Astrocyte (in vitro differentiated cells and primary cell): ENCODE results near the gene KRI1. TPM values are rescaled to one million over a fixed set of nuclear protein-coding genes. Genes with fewer than 3 reads are reported as not detected.
A peak's percentile ranks its signal among the peaks of the same experiment; 100 is the strongest.
"Not testable (repeated sequence)": the region's sequence is repeated elsewhere in the genome, so short reads cannot be mapped to it uniquely, and the experiment has no call there.

Experiments used
- DNase-seq: peaks from one replicate; pipeline ENCODE4 v3.0.0-alpha.2; 2010; ENCODE audit warnings: low read depth
- FAIRE-seq: peaks from 2 replicates; lab custom pipeline; 2011; peaks lifted over from hg19 to GRCh38; lab: Jason Lieb, UNC
- H2AFZ ChIP-seq: 2 replicates; pipeline ENCODE4 v1.6.0; 2012; ENCODE audit warnings: low read depth, low read length, inconsistent platforms
- H3K27ac ChIP-seq: 2 replicates; pipeline ENCODE4 v1.5.1; 2011; ENCODE audit warnings: low read depth, low read length, inconsistent platforms
- H3K27me3 ChIP-seq: 2 replicates; pipeline ENCODE4 v1.6.0; 2011; ENCODE audit warnings: low read length, inconsistent platforms; ENCODE audit not compliant: insufficient read depth
- H3K36me3 ChIP-seq: 2 replicates; pipeline ENCODE4 v1.5.1; 2011; ENCODE audit warnings: low read length, inconsistent platforms; ENCODE audit not compliant: insufficient read depth
- H3K4me1 ChIP-seq: 2 replicates; pipeline ENCODE4 v1.5.1; 2011; ENCODE audit warnings: low read length, inconsistent platforms; ENCODE audit not compliant: insufficient read depth
- H3K4me2 ChIP-seq: 2 replicates; pipeline ENCODE4 v1.6.0; 2012; ENCODE audit warnings: low read length, inconsistent platforms
- H3K4me3 ChIP-seq: 2 replicates; pipeline ENCODE4 v1.5.1; 2011; ENCODE audit warnings: low read depth, mild to moderate bottlenecking, low read length, inconsistent platforms; ENCODE audit not compliant: insufficient read depth
- H3K79me2 ChIP-seq: 2 replicates; pipeline ENCODE4 v1.6.0; 2012; ENCODE audit warnings: mild to moderate bottlenecking, low read length, inconsistent platforms; ENCODE audit not compliant: insufficient read depth
- H3K9ac ChIP-seq: 2 replicates; pipeline ENCODE4 v1.6.0; 2012; ENCODE audit warnings: mild to moderate bottlenecking, low read length, inconsistent platforms
- H3K9me3 ChIP-seq: 2 replicates; pipeline ENCODE4 v1.5.1; 2012; ENCODE audit warnings: low read depth, mild to moderate bottlenecking, low read length, inconsistent platforms; ENCODE audit not compliant: insufficient read depth
- H4K20me1 ChIP-seq: 2 replicates; pipeline ENCODE4 v1.6.0; 2012; ENCODE audit warnings: low read length, inconsistent platforms; ENCODE audit not compliant: insufficient read depth
- H3K27ac Mint-ChIP-seq: one replicate; pipeline ENCODE4 v1.8.0; 2021; ENCODE audit warnings: mild to moderate bottlenecking, mixed read lengths; ENCODE audit not compliant: unreplicated experiment
- H3K27me3 Mint-ChIP-seq: one replicate; pipeline ENCODE4 v1.8.0; 2021; ENCODE audit warnings: low read depth, mixed read lengths; ENCODE audit not compliant: unreplicated experiment
- H3K36me3 Mint-ChIP-seq: one replicate; pipeline ENCODE4 v1.8.0; 2021; ENCODE audit warnings: low read depth, mixed read lengths; ENCODE audit not compliant: unreplicated experiment
- H3K4me1 Mint-ChIP-seq: one replicate; pipeline ENCODE4 v1.8.0; 2021; ENCODE audit warnings: low read depth, mixed read lengths; ENCODE audit not compliant: unreplicated experiment
- H3K4me3 Mint-ChIP-seq: one replicate; pipeline ENCODE4 v1.8.0; 2021; ENCODE audit warnings: mild to moderate bottlenecking, moderate library complexity, mixed read lengths; ENCODE audit not compliant: unreplicated experiment
- H3K9me3 Mint-ChIP-seq: one replicate; pipeline ENCODE4 v1.8.0; 2021; ENCODE audit warnings: mild to moderate bottlenecking, mixed read lengths; ENCODE audit not compliant: unreplicated experiment
- EZH2 ChIP-seq: IDR thresholded peaks from 2 replicates; pipeline ENCODE4 v1.6.1; 2012; ENCODE audit warnings: mild to moderate bottlenecking, low read length, inconsistent platforms; ENCODE audit not compliant: insufficient read depth
- total RNA-seq: library from RNA; stranded (reverse); gene quantifications from 2 replicates; pipeline ENCODE4 v1.2.1, GENCODE V29; 2021
- TF ChIP-seq, protein P1 (sequence below): IDR thresholded peaks from 2 replicates; pipeline ENCODE4 v1.5.1; 2011; ENCODE audit warnings: low read depth, mild to moderate bottlenecking, inconsistent platforms, low read length, moderate library complexity; ENCODE audit not compliant: insufficient read depth

Gene KRI1
- total RNA-seq, 1 donor from 2014 or later = 14.1 TPM

DNA sequence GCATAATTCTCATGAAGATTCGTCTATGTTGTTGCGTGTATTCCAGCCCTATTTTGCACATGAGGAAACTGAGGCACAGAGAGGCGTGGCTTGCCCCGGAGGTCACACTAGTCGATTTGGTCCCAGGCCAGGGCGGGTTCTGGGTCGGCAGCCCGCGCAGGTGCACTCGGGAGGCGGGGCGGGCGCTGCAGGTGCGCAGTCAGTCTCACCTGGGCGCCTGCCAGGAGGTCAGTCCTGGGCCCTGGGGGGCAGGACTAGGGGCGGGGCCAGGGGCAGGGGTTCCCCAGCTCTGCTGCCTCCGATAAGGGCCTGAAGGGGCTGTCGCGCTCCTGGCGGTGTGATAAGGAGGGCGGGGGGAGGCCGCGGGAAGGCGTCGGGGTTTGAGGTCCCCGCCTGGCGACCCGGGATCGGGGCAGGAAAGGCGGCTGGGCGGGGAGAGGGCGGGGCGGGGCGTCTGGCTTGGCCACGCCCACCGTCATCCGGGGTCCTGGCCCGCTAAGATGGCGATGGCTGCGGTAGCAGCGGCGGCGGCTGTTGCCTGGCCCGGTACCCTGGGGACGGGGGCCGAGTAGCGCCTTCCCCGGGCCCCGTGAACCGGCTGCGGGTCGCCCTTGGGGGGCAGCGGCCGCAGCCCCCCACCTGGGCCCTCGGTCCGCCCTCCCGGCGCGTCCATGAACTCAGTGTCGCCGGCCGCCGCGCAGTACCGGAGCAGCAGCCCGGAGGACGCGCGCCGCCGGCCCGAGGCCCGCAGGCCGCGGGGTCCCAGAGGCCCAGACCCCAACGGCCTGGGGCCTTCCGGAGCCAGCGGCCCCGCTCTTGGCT, 22.2 kb downstream of the KRI1 start, which contains the start of gene ATG4D:
Gene ATG4D, plus strand, starts transcription at position 485 of the 822 bp plus-strand sequence. Its CDS starts 187 bp downstream, at position 672.
- Histone ChIP-seq H3K27me3 (no peaks in the 10 kb centered on the region), H2AFZ (peak within 1 kb of the TSS; percentile 89), H3K9me3 (no peaks in the 10 kb centered on the region), H3K36me3 (no peaks in the 10 kb centered on the region), H4K20me1 (peaks cover 16% of the 10 kb centered on the region), H3K4me3 (peak within 1 kb of the TSS; percentile 88), H3K4me1 (peaks cover 6% of the 10 kb centered on the region), H3K4me2 (peak within 1 kb of the TSS; percentile 98), H3K79me2 (peaks cover 32% of the 10 kb centered on the region), H3K9ac (peak within 1 kb of the TSS; percentile 95), H3K27ac (peak within 1 kb of the TSS; percentile 61)
- H3K9me3 Mint-ChIP-seq = no peaks in the 10 kb centered on the region
- no peak for FAIRE-seq
- peaks cover 7% of the 10 kb centered on the region for H3K27me3 Mint-ChIP-seq
- H3K36me3 Mint-ChIP-seq = peaks cover 2% of the 10 kb centered on the region
- peak within 1 kb of the TSS; percentile 75 for H3K27ac Mint-ChIP-seq
- no peak for DNase-seq
- peak within 1 kb of the TSS; percentile 91 for H3K4me3 Mint-ChIP-seq
- TF ChIP-seq, protein P1, sequence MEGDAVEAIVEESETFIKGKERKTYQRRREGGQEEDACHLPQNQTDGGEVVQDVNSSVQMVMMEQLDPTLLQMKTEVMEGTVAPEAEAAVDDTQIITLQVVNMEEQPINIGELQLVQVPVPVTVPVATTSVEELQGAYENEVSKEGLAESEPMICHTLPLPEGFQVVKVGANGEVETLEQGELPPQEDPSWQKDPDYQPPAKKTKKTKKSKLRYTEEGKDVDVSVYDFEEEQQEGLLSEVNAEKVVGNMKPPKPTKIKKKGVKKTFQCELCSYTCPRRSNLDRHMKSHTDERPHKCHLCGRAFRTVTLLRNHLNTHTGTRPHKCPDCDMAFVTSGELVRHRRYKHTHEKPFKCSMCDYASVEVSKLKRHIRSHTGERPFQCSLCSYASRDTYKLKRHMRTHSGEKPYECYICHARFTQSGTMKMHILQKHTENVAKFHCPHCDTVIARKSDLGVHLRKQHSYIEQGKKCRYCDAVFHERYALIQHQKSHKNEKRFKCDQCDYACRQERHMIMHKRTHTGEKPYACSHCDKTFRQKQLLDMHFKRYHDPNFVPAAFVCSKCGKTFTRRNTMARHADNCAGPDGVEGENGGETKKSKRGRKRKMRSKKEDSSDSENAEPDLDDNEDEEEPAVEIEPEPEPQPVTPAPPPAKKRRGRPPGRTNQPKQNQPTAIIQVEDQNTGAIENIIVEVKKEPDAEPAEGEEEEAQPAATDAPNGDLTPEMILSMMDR = no peak
- TF ChIP-seq EZH2 = no peak
- no peaks in the 10 kb centered on the region for H3K4me1 Mint-ChIP-seq

DNA sequence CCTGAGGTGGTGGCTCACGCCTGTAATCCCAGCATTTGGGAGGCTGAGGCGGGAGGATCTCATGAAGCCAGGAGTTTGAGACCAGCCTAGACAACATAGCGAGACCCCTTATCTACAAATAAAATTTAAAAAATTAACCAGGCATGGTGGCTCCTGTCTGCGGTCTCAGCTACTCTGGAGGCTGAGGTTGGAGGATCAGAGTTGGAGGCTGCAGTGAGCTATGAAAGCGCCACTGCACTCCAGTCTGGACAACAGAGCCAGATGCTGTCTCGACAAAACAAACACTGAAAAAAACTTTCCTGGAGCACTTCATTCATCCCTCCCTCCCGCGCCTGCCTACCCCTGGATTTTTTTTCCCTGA, 22.8 kb downstream of the KRI1 start:
- no peak overlapping the region for H2AFZ ChIP-seq
- no peaks in the 10 kb centered on the region for H3K36me3 Mint-ChIP-seq
- peaks cover 6% of the 10 kb centered on the region for H3K4me1 ChIP-seq
- no peaks in the 10 kb centered on the region for H3K9me3 ChIP-seq
- no peak overlapping the region for H3K9ac ChIP-seq
- peaks cover 13% of the 10 kb centered on the region for H3K27me3 Mint-ChIP-seq
- TF ChIP-seq, protein P1 = no peak
- no peak for TF ChIP-seq EZH2
- DNase-seq (no peak), FAIRE-seq (no peak)
- H3K9me3 Mint-ChIP-seq = no peaks in the 10 kb centered on the region
- H3K36me3 ChIP-seq = no peaks in the 10 kb centered on the region
- peaks cover 28% of the 10 kb centered on the region for H3K79me2 ChIP-seq
- H3K4me1 Mint-ChIP-seq = no peaks in the 10 kb centered on the region
- peaks cover 12% of the 10 kb centered on the region for H4K20me1 ChIP-seq
- H3K4me2 ChIP-seq = peak overlapping the region; percentile 98
- no peak overlapping the region for H3K27ac ChIP-seq
- peaks cover 3% of the 10 kb centered on the region for H3K27me3 ChIP-seq
- H3K27ac Mint-ChIP-seq = no peak overlapping the region
- H3K4me3 ChIP-seq = no peak overlapping the region
- peak overlapping the region; percentile 82 for H3K4me3 Mint-ChIP-seq

DNA sequence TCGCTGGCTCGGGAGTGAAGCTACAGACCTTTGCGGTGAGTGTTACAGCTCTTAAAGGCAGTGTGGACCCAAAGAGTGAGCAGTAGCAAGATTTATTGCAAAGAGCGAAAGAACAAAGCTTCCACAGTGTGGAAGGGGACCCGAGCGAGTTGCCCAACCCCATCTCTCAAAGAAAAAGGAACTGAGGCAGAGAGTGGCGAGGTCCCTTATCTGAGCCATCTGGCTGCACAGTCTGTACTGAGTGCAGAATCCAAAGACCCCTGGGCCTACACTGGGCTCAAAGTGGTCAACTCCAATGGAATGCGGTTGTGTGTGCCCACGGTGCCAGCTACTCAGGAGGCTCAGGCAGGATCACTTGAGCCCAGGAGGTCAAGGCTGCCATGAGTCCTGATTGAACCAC, 26.8 kb downstream of the KRI1 start:
- H3K9ac ChIP-seq, H3K4me1 ChIP-seq, H2AFZ ChIP-seq, H3K36me3 Mint-ChIP-seq, H3K9me3 ChIP-seq, H3K9me3 Mint-ChIP-seq, H4K20me1 ChIP-seq, H3K27ac ChIP-seq, H3K4me3 Mint-ChIP-seq, H3K36me3 ChIP-seq, FAIRE-seq, H3K79me2 ChIP-seq, DNase-seq, H3K4me3 ChIP-seq, H3K4me2 ChIP-seq, H3K27ac Mint-ChIP-seq, H3K4me1 Mint-ChIP-seq: not testable (repeated sequence)
- H3K27me3 ChIP-seq = peaks cover 10% of the 10 kb centered on the region
- peaks cover 24% of the 10 kb centered on the region for H3K27me3 Mint-ChIP-seq
